ENCODE results near the gene RICTOR.
A peak's percentile ranks its signal among the peaks of the same experiment; 100 is the strongest.

The RICTOR gene, protein sequence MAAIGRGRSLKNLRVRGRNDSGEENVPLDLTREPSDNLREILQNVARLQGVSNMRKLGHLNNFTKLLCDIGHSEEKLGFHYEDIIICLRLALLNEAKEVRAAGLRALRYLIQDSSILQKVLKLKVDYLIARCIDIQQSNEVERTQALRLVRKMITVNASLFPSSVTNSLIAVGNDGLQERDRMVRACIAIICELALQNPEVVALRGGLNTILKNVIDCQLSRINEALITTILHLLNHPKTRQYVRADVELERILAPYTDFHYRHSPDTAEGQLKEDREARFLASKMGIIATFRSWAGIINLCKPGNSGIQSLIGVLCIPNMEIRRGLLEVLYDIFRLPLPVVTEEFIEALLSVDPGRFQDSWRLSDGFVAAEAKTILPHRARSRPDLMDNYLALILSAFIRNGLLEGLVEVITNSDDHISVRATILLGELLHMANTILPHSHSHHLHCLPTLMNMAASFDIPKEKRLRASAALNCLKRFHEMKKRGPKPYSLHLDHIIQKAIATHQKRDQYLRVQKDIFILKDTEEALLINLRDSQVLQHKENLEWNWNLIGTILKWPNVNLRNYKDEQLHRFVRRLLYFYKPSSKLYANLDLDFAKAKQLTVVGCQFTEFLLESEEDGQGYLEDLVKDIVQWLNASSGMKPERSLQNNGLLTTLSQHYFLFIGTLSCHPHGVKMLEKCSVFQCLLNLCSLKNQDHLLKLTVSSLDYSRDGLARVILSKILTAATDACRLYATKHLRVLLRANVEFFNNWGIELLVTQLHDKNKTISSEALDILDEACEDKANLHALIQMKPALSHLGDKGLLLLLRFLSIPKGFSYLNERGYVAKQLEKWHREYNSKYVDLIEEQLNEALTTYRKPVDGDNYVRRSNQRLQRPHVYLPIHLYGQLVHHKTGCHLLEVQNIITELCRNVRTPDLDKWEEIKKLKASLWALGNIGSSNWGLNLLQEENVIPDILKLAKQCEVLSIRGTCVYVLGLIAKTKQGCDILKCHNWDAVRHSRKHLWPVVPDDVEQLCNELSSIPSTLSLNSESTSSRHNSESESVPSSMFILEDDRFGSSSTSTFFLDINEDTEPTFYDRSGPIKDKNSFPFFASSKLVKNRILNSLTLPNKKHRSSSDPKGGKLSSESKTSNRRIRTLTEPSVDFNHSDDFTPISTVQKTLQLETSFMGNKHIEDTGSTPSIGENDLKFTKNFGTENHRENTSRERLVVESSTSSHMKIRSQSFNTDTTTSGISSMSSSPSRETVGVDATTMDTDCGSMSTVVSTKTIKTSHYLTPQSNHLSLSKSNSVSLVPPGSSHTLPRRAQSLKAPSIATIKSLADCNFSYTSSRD (N-terminal part only)

GRCh38 chr5:39074017-39074814 is at the start of gene RICTOR:
Gene RICTOR (minus strand): TSS chr5:39074399. CDS start chr5:39074377, 22 bp downstream.
- peak; percentile 86 for DNase-seq (ENCODE audit: extremely low spot score)
- CTCF ChIA-PET: interaction anchor here (0.6 kb wide), 1 partner anchor 242 kb away, joined by 3 read pairs; no protein-coding TSS in a partner anchor
- TF ChIP-seq L3MBTL2 (conservative IDR thresholded peaks at IDR 0.05) (peak; percentile 76), HDGF (IDR thresholded peaks at IDR 0.05; ENCODE audit: borderline replicate concordance) (no peak)
- POLR2A ChIA-PET: no interaction called here

DNA sequence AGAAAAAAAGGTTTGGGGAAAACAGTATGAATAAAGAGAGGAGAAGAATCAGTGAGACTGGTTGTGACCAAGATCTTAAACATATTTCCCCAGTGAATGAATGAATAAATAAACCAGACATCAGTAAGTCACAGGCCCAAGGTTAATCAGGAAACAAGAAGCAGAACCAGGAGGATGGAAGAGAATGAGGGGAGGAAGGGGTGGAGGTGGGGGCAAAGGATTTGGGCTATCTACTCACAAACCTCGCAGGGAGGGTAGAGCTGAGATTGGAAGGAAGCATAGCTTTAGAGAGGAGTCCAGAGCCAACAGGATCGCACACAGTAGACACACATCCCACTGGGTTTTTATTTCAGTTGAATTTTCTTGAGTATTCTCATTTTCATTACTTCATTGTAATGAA is 47.7 kb upstream of the RICTOR start:
- ChIA-PET POLR2A (no interaction called here), CTCF (no interaction called here)
- DNase-seq (ENCODE audit: extremely low spot score): no peak
- no peak for TF ChIP-seq L3MBTL2 (conservative IDR thresholded peaks at IDR 0.05)
- TF ChIP-seq ELF4 (IDR thresholded peaks at IDR 0.05): no peak
- TF ChIP-seq TARDBP (IDR thresholded peaks at IDR 0.05): no peak
- TF ChIP-seq ZNF384 (IDR thresholded peaks at IDR 0.05): no peak
- TF ChIP-seq SP1 (IDR thresholded peaks at IDR 0.05): no peak
- no peak for TF ChIP-seq BHLHE40 (IDR thresholded peaks at IDR 0.05; ENCODE audit: borderline replicate concordance)
- TF ChIP-seq FOXK2 (IDR thresholded peaks at IDR 0.05): no peak
- no peak for TF ChIP-seq CTBP1 (IDR thresholded peaks at IDR 0.05; ENCODE audit: borderline replicate concordance)
- TF ChIP-seq NFRKB (IDR thresholded peaks at IDR 0.05): no peak
- no peak for TF ChIP-seq ARNT (IDR thresholded peaks at IDR 0.05)
- no peak for TF ChIP-seq FOXA1 (IDR thresholded peaks at IDR 0.05)
- no peak for TF ChIP-seq FOXM1 (IDR thresholded peaks at IDR 0.05; ENCODE audit: borderline replicate concordance)
- no peak for TF ChIP-seq SUZ12 (IDR thresholded peaks at IDR 0.05)
- no peak for TF ChIP-seq HDGF (IDR thresholded peaks at IDR 0.05; ENCODE audit: borderline replicate concordance)

- POLR2A ChIA-PET: no interaction called here
- TF ChIP-seq CTBP1 (IDR thresholded peaks at IDR 0.05; ENCODE audit: borderline replicate concordance) (no peak), HDGF (IDR thresholded peaks at IDR 0.05; ENCODE audit: borderline replicate concordance) (no peak), SP1 (IDR thresholded peaks at IDR 0.05) (no peak), L3MBTL2 (conservative IDR thresholded peaks at IDR 0.05) (no peak), ARNT (IDR thresholded peaks at IDR 0.05) (no peak), SUZ12 (IDR thresholded peaks at IDR 0.05) (no peak)
- no peak for DNase-seq (ENCODE audit: extremely low spot score)
- CTCF ChIA-PET: interaction anchor here (0.7 kb wide), 1 partner anchor 737 kb away, joined by 3 read pairs; no protein-coding TSS in a partner anchor
Measured at GRCh38 chr5:39121315-39121714, 47.1 kb upstream of the RICTOR start.

- CTCF ChIA-PET: interaction anchor here (0.6 kb wide), 1 partner anchor 153 kb away, joined by 3 read pairs; no protein-coding TSS in a partner anchor
- POLR2A ChIA-PET: no interaction called here
- no peak for DNase-seq (ENCODE audit: extremely low spot score)
- no peak for TF ChIP-seq SUZ12 (IDR thresholded peaks at IDR 0.05)
- no peak for TF ChIP-seq FOXA1 (IDR thresholded peaks at IDR 0.05)
- TF ChIP-seq, protein P1, sequence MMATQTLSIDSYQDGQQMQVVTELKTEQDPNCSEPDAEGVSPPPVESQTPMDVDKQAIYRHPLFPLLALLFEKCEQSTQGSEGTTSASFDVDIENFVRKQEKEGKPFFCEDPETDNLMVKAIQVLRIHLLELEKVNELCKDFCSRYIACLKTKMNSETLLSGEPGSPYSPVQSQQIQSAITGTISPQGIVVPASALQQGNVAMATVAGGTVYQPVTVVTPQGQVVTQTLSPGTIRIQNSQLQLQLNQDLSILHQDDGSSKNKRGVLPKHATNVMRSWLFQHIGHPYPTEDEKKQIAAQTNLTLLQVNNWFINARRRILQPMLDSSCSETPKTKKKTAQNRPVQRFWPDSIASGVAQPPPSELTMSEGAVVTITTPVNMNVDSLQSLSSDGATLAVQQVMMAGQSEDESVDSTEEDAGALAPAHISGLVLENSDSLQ (IDR thresholded peaks at IDR 0.05): no peak
- no peak for TF ChIP-seq ELF4 (IDR thresholded peaks at IDR 0.05)
- no peak for TF ChIP-seq LEF1 (IDR thresholded peaks at IDR 0.05; ENCODE audit: borderline replicate concordance)
- no peak for TF ChIP-seq FOXM1 (IDR thresholded peaks at IDR 0.05; ENCODE audit: borderline replicate concordance)
- no peak for TF ChIP-seq CTBP1 (IDR thresholded peaks at IDR 0.05; ENCODE audit: borderline replicate concordance)
- TF ChIP-seq L3MBTL2 (conservative IDR thresholded peaks at IDR 0.05): no peak
- no peak for TF ChIP-seq ZNF384 (IDR thresholded peaks at IDR 0.05)
- TF ChIP-seq HDGF (IDR thresholded peaks at IDR 0.05; ENCODE audit: borderline replicate concordance): no peak
- TF ChIP-seq SP1 (IDR thresholded peaks at IDR 0.05): no peak
- TF ChIP-seq FOXK2 (IDR thresholded peaks at IDR 0.05): no peak
- TF ChIP-seq ARNT (IDR thresholded peaks at IDR 0.05): no peak
- no peak for TF ChIP-seq TARDBP (IDR thresholded peaks at IDR 0.05)
- no peak for TF ChIP-seq BHLHE40 (IDR thresholded peaks at IDR 0.05; ENCODE audit: borderline replicate concordance)
- TF ChIP-seq NFRKB (IDR thresholded peaks at IDR 0.05): no peak
Measured at GRCh38 chr5:39120052-39120420, 45.8 kb upstream of the RICTOR start.

DNA sequence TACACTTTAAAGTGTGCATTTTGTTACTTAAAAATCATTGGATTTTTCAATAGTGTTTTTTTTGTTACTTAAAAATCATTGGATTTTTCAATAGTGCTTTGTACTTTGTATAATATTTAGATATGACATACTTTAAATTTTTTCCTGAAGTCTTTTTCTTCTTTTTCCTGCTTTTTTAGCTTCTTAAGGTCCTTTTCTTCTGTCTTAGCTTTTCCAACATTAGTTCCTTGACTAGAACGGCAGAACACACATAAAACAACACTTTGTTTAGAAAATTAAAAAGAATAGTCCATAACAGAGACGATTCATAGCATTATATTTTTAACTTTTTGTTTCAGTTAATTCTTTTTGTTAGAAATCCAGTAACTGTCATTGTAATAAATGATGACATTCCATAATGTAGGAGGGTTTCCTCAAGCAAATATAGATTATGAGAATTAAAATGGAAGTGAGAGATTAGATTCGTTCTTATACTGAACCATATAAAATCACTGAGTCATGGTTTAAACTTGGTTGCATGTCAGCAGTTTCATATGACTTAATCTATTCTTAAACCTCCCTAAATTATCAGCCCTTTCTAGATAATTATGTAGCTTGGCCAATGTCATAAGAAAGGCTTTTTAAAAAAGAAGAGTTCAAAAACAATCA is 45.3 kb upstream of the RICTOR start:
- CTCF ChIA-PET: interaction anchor here (0.6 kb wide), 1 partner anchor 153 kb away, joined by 3 read pairs; no protein-coding TSS in a partner anchor
- TF ChIP-seq, protein P1 (IDR thresholded peaks at IDR 0.05): no peak
- TF ChIP-seq LEF1 (IDR thresholded peaks at IDR 0.05; ENCODE audit: borderline replicate concordance): no peak
- no peak for TF ChIP-seq HDGF (IDR thresholded peaks at IDR 0.05; ENCODE audit: borderline replicate concordance)
- no peak for TF ChIP-seq BHLHE40 (IDR thresholded peaks at IDR 0.05; ENCODE audit: borderline replicate concordance)
- TF ChIP-seq CTBP1 (IDR thresholded peaks at IDR 0.05; ENCODE audit: borderline replicate concordance): no peak
- no peak for TF ChIP-seq FOXK2 (IDR thresholded peaks at IDR 0.05)
- TF ChIP-seq ZNF384 (IDR thresholded peaks at IDR 0.05): no peak
- TF ChIP-seq ARNT (IDR thresholded peaks at IDR 0.05): no peak
- no peak for DNase-seq (ENCODE audit: extremely low spot score)
- POLR2A ChIA-PET: no interaction called here

All from HEK293T (cell line).